ENCODE results near the gene CABP2.
"Not testable (repeated sequence)": the region's sequence is repeated elsewhere in the genome, so short reads cannot be mapped to it uniquely, and the experiment has no call there.

CABP2 gene

DNA sequence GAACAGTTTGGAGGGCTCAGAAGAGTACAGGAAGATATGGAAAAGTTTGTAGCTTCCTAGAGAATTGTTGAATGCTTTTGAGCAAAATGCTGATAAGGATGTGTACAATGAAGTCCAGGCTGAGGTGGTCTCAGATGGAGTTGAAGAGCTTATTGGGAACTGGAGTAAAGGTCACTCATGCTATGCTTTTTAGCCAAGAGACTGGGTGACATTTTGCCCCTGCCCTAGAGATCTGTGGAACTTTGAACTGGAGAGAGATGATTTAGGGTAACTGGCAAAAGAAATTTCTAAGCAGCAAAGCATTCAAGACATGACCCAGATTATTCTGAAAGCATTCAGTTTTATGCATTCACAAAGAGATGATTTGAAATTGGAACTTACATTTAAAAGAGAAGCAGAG, 27.9 kb upstream of the CABP2 start:
- H3K36me3 ChIP-seq (ENCODE audit: control insufficient read depth, insufficient read depth, low read length): no peaks in the 10 kb centered on the region
- no peak overlapping the region for H3K9ac ChIP-seq (ENCODE audit: low read depth, low read length)
- no peaks in the 10 kb centered on the region for H3K27me3 ChIP-seq (ENCODE audit: control insufficient read depth, insufficient read depth, low read length)
- no peak overlapping the region for H3K4me3 ChIP-seq (ENCODE audit: low read depth, low read length)
- H3K4me1 ChIP-seq (ENCODE audit: control insufficient read depth, insufficient read depth, low read length): no peaks in the 10 kb centered on the region
- peaks cover 4% of the 10 kb centered on the region for H3K9me3 ChIP-seq (ENCODE audit: control insufficient read depth, insufficient read depth, low read length)

DNA sequence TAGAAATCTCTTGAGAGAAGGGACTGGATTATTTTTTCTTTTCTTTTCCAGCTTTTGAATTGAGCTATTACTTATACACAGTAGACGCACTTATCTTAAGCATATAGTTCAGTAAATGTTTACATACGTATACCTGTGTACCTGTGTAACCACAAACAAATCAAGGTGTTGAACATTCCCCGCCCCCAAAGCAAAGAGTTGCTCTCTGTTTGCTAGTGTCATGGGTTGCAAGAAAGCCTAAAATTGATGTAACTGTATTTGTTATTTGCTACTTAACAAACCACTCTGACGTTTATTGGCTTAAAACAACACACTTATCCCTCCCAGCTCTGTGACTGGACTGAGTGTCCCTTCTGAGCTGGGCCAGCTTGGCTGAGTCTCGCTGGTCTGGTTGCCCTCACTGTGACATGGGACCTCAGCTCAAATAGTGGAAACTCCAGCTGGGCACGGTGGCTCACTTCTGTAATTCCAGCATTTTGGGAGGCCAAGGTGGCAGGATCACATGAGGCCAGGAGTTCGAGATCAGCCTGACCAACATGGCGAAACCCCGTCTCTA, 25.4 kb upstream of the CABP2 start:
- Histone ChIP-seq H3K36me3 (ENCODE audit: control insufficient read depth, insufficient read depth, low read length) (no peaks in the 10 kb centered on the region), H3K4me3 (ENCODE audit: low read depth, low read length) (no peak overlapping the region), H3K9ac (ENCODE audit: low read depth, low read length) (no peak overlapping the region), H3K27me3 (ENCODE audit: control insufficient read depth, insufficient read depth, low read length) (no peaks in the 10 kb centered on the region), H3K4me1 (ENCODE audit: control insufficient read depth, insufficient read depth, low read length) (no peaks in the 10 kb centered on the region), H3K9me3 (ENCODE audit: control insufficient read depth, insufficient read depth, low read length) (peaks cover 4% of the 10 kb centered on the region)

DNA sequence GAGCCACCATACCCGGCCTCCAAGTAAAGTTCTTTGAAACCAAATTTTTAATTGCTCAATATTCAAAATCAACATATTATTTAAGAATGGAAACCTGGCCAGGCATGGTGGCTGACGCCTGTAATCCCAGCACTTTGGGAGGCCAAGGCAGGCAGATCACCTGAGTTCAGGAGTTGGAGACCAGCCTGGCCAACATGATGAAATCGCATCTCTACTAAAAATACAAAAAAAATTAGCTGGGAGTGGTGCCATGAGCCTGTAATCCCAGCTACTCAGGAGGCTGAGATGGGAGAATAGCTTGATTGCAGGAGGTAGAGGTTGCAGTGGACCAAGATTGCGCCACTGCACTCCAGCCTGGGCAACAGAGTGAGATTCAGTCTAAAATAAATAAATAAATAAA, 24.9 kb upstream of the CABP2 start:
- H3K27me3 ChIP-seq (ENCODE audit: control insufficient read depth, insufficient read depth, low read length); H3K9me3 ChIP-seq (ENCODE audit: control insufficient read depth, insufficient read depth, low read length); H3K4me3 ChIP-seq (ENCODE audit: low read depth, low read length); H3K4me1 ChIP-seq (ENCODE audit: control insufficient read depth, insufficient read depth, low read length); H3K9ac ChIP-seq (ENCODE audit: low read depth, low read length); H3K36me3 ChIP-seq (ENCODE audit: control insufficient read depth, insufficient read depth, low read length): not testable (repeated sequence)

DNA sequence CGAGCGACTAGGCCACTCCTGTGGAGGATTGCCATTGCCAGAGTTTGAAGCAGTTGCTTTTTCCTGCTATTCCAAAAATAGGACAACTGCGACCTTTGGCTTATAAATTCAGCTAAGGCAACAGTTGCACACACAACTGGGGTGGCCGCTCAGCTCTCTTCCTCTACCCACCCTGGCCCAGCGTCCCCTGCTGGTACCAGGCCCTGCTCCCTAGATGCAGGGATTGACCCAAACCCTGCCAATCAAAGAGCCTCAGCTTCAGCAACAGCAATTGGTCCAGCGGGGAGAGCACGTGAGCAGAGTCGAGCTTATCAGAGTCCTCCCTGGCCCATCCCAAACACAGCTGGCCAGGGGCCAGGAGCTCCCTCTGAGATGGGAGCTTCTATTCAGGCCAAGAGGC, 22.0 kb upstream of the CABP2 start:
- Histone ChIP-seq H3K9ac (ENCODE audit: low read depth, low read length) (no peak overlapping the region), H3K9me3 (ENCODE audit: control insufficient read depth, insufficient read depth, low read length) (no peaks in the 10 kb centered on the region), H3K4me1 (ENCODE audit: control insufficient read depth, insufficient read depth, low read length) (peaks cover 4% of the 10 kb centered on the region), H3K27me3 (ENCODE audit: control insufficient read depth, insufficient read depth, low read length) (no peaks in the 10 kb centered on the region), H3K36me3 (ENCODE audit: control insufficient read depth, insufficient read depth, low read length) (no peaks in the 10 kb centered on the region), H3K4me3 (ENCODE audit: low read depth, low read length) (no peak overlapping the region)

DNA sequence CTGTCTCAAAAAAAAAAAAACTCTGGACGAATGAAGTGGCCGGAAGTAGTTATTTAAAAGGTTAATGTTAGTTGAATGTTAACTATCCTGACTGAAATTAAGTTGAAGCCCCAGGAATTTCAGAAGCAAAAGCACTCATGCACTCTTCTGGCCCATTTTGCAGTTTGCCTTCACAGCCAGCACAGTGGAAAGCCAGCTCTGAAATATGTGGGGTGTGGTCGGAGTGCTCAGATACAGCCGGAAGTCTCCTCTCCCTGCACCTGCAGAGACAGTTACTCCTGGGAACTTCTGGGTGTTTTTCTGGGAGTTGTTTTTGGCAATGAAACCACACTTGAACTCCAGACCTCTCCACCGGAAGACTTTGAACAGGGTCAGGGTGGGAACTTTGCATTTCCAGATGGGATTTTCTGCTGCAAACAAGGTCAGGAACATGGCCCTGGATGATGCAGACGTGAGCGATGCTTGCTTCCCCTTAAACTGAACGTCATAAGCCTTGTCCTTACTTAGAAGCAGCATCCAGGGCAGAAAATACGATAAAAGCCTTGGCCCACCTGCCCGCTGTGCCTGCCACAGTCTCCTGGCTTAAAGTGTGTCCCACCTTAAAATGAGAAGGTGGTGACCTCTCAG, 21.5 kb upstream of the CABP2 start:
- no peaks in the 10 kb centered on the region for H3K36me3 ChIP-seq (ENCODE audit: control insufficient read depth, insufficient read depth, low read length)
- H3K27me3 ChIP-seq (ENCODE audit: control insufficient read depth, insufficient read depth, low read length): no peaks in the 10 kb centered on the region
- no peaks in the 10 kb centered on the region for H3K9me3 ChIP-seq (ENCODE audit: control insufficient read depth, insufficient read depth, low read length)
- no peak overlapping the region for H3K4me3 ChIP-seq (ENCODE audit: low read depth, low read length)
- no peak overlapping the region for H3K9ac ChIP-seq (ENCODE audit: low read depth, low read length)
- H3K4me1 ChIP-seq (ENCODE audit: control insufficient read depth, insufficient read depth, low read length): peaks cover 4% of the 10 kb centered on the region

DNA sequence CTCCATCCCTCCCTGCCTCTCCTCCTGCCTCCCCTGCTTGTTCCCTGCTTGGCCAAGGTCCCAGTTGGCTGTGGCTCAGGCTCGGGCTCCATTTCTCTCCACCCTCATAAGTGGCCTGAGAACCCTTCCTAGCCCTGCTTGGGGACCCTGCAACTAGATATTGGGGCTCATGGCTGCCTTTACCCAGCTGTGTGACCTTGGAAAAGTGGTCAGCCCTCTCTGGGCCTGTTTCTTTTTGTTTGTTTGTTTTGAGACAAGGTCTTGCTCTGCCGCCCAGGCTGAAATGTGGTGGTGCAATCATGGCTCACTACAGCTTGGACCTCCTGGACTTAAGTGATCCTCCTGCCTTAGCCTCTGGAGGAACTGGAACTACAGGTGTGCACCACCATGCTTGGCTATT, 20.3 kb upstream of the CABP2 start:
- Histone ChIP-seq H3K9me3 (ENCODE audit: control insufficient read depth, insufficient read depth, low read length) (no peaks in the 10 kb centered on the region), H3K9ac (ENCODE audit: low read depth, low read length) (no peak overlapping the region), H3K4me1 (ENCODE audit: control insufficient read depth, insufficient read depth, low read length) (peaks cover 4% of the 10 kb centered on the region), H3K27me3 (ENCODE audit: control insufficient read depth, insufficient read depth, low read length) (no peaks in the 10 kb centered on the region), H3K4me3 (ENCODE audit: low read depth, low read length) (no peak overlapping the region), H3K36me3 (ENCODE audit: control insufficient read depth, insufficient read depth, low read length) (no peaks in the 10 kb centered on the region)

DNA sequence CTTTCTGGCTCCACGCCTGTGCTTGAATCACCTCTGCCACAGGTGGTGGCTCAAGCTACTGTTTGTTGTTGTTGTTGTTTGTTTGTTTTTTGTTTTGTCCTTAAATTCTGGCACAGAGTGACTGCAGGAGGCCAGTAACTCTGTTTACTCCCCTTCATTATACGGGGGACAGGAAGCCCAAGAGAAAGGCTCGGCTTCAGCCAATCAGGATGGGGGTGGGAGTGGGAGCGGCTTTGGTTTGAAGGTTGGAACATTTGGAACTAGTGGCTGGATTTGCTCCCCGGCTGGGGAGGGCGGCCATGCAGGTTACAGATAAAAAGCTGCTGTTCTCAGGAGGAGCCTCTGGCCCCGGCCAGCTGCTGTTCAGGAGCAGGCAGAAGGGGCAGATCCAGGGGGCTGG, 19.7 kb upstream of the CABP2 start:
- H3K27me3 ChIP-seq (ENCODE audit: control insufficient read depth, insufficient read depth, low read length): no peaks in the 10 kb centered on the region
- H3K36me3 ChIP-seq (ENCODE audit: control insufficient read depth, insufficient read depth, low read length): no peaks in the 10 kb centered on the region
- H3K4me1 ChIP-seq (ENCODE audit: control insufficient read depth, insufficient read depth, low read length): peaks cover 4% of the 10 kb centered on the region
- no peak overlapping the region for H3K4me3 ChIP-seq (ENCODE audit: low read depth, low read length)
- no peak overlapping the region for H3K9ac ChIP-seq (ENCODE audit: low read depth, low read length)
- no peaks in the 10 kb centered on the region for H3K9me3 ChIP-seq (ENCODE audit: control insufficient read depth, insufficient read depth, low read length)

DNA sequence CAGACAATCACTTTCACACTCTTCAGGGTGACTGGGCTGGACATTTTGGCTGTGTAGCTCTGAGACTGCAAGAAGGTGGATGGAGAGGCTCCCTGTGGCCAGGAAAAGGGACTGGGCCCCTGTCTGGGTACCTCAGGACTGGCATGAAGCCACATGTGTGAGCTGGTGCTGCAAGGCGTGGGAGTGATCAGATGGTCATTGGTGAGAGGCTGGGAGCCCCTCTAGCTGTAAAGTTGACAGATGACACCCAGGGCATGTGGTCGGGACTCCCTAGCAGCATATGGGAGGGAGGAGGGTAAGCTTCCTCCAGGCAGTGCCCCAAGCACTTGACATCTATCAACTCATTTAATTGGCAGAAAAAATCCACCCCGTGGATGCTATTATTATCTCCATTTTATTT, 18.9 kb upstream of the CABP2 start:
- H3K9ac ChIP-seq (ENCODE audit: low read depth, low read length): no peak overlapping the region
- no peaks in the 10 kb centered on the region for H3K36me3 ChIP-seq (ENCODE audit: control insufficient read depth, insufficient read depth, low read length)
- no peaks in the 10 kb centered on the region for H3K27me3 ChIP-seq (ENCODE audit: control insufficient read depth, insufficient read depth, low read length)
- no peaks in the 10 kb centered on the region for H3K9me3 ChIP-seq (ENCODE audit: control insufficient read depth, insufficient read depth, low read length)
- H3K4me3 ChIP-seq (ENCODE audit: low read depth, low read length): no peak overlapping the region
- H3K4me1 ChIP-seq (ENCODE audit: control insufficient read depth, insufficient read depth, low read length): peaks cover 4% of the 10 kb centered on the region

DNA sequence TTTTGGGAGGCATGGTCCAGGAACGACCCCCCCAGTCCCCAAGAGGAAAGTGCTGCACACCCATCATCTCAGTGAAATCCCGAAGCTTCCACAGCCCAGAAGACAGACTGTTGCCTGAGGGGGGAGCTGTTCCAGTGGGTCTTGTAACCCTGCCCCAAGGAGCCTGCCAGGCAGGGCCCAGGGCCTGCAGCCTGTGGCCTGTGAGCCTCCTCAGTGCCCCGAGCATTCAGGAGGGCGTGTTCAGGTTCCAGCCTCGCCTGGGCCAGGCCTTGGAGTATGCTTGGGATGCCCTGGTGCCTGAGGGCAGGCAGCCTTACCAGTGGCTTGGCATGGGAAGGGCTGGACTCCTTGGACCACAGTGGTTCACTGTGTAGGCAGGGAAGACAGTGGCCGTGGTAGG, 18.0 kb upstream of the CABP2 start:
- Histone ChIP-seq H3K27me3 (ENCODE audit: control insufficient read depth, insufficient read depth, low read length) (no peaks in the 10 kb centered on the region), H3K9ac (ENCODE audit: low read depth, low read length) (no peak overlapping the region), H3K4me1 (ENCODE audit: control insufficient read depth, insufficient read depth, low read length) (peaks cover 4% of the 10 kb centered on the region), H3K9me3 (ENCODE audit: control insufficient read depth, insufficient read depth, low read length) (no peaks in the 10 kb centered on the region), H3K36me3 (ENCODE audit: control insufficient read depth, insufficient read depth, low read length) (no peaks in the 10 kb centered on the region), H3K4me3 (ENCODE audit: low read depth, low read length) (no peak overlapping the region)

DNA sequence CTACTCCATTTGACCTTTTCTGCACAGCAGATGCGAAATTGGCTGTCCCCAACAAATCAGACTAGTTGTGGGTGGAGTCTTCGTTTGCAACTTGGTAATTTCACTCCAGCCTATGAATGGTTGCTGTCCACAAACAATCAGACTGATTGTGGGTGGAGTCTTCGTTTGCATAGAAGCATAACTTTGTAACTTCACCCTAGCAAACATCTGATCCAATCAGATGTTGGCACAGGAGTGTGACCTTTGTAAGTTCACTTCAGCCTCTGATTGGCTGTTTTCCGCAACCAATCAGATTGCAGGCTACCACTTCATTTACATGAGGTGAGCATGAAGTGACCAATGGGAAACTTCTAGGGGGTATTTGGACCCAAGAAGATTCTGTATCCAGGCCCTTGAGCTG, 16.3 kb upstream of the CABP2 start:
- H3K4me1 ChIP-seq (ENCODE audit: control insufficient read depth, insufficient read depth, low read length): peaks cover 4% of the 10 kb centered on the region
- H3K36me3 ChIP-seq (ENCODE audit: control insufficient read depth, insufficient read depth, low read length): no peaks in the 10 kb centered on the region
- no peaks in the 10 kb centered on the region for H3K27me3 ChIP-seq (ENCODE audit: control insufficient read depth, insufficient read depth, low read length)
- H3K4me3 ChIP-seq (ENCODE audit: low read depth, low read length): no peak overlapping the region
- no peaks in the 10 kb centered on the region for H3K9me3 ChIP-seq (ENCODE audit: control insufficient read depth, insufficient read depth, low read length)
- H3K9ac ChIP-seq (ENCODE audit: low read depth, low read length): no peak overlapping the region

DNA sequence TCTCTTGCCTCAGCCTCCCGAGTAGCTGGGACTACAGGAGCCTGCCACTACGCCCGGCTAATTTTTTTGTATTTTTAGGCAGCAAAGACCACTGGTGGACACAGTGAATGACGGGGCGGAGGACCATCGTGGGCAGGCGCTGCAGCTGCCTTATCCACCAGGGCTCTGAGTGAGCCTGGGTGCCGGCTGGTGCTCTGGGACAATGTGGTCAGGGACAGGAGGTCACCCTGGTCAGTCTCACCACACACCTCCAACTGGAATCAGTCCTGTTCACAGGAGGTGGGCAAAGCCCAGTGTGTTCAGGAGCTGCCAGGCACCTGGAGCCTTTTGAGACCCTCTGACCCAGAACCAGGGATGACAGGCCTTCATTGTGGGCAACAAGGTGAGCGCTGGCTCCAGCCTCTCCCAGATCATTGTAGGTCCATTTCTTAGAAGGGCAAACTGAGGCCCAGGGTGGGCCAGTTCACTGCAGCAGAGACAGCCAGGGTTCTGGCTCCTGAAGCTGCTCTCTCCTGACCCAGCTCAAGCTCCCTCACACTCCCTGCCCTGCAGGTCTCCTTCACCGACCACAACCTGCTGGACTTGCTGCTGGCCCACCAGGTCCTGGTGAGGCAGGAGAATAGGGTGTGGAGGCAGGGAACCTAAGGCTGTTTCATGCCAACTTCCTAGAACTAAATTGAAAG, 15.7 kb upstream of the CABP2 start:
- Histone ChIP-seq H3K4me3 (ENCODE audit: low read depth, low read length) (no peak overlapping the region), H3K9me3 (ENCODE audit: control insufficient read depth, insufficient read depth, low read length) (peaks cover 2% of the 10 kb centered on the region), H3K27me3 (ENCODE audit: control insufficient read depth, insufficient read depth, low read length) (no peaks in the 10 kb centered on the region), H3K36me3 (ENCODE audit: control insufficient read depth, insufficient read depth, low read length) (no peaks in the 10 kb centered on the region), H3K4me1 (ENCODE audit: control insufficient read depth, insufficient read depth, low read length) (peaks cover 4% of the 10 kb centered on the region), H3K9ac (ENCODE audit: low read depth, low read length) (no peak overlapping the region)

DNA sequence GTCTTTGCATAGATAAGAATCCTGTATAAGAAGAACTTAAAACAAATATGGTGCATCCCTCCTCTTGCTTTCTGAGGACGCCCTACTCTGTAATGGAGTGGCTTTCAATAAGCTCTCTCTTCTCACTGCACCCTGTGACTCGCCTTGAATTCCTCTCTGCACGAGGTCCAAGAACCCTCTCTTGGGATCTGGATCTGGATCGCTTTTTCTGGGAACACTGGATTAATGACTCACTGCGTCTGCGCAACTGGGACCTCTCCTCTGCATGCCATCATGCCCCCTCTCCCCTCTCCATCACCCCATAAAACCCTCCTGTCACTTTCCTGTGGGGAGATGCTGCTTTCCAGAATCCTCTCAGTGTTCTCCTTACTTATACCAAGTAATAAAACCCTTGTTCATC, 15.1 kb upstream of the CABP2 start:
- Histone ChIP-seq H3K36me3 (ENCODE audit: control insufficient read depth, insufficient read depth, low read length) (no peaks in the 10 kb centered on the region), H3K9me3 (ENCODE audit: control insufficient read depth, insufficient read depth, low read length) (peaks cover 9% of the 10 kb centered on the region), H3K9ac (ENCODE audit: low read depth, low read length) (no peak overlapping the region), H3K4me3 (ENCODE audit: low read depth, low read length) (no peak overlapping the region), H3K27me3 (ENCODE audit: control insufficient read depth, insufficient read depth, low read length) (no peaks in the 10 kb centered on the region), H3K4me1 (ENCODE audit: control insufficient read depth, insufficient read depth, low read length) (peaks cover 4% of the 10 kb centered on the region)

Data from iPS-15b (cell line).